HepG2 (cell line): ENCODE measurements around the gene IL15. TPM values are rescaled to one million over a fixed set of nuclear protein-coding genes. Genes with fewer than 3 reads are reported as not detected.
A peak's percentile ranks its signal among the peaks of the same experiment; 100 is the strongest.

Experiments used
- ATAC-seq: fragments of 200-7000 bp; cut with Tn5 transposase; 3 replicates; pipeline ENCODE4 v1.9.1; 2020; ENCODE audit warnings: mild to moderate bottlenecking, moderate library complexity
- Bru-seq: library from RNA; stranded (reverse); fragments of 400-500 nt; gene quantifications from one replicate; lab custom pipeline; 2021; lab: Mats Ljungman, UMichigan
- BruChase-seq, 2 experiments: library from RNA; stranded (reverse); fragments of 400-500 nt; gene quantifications; one replicate each; lab custom pipeline; 2021; lab: Mats Ljungman, UMichigan
- BruUV-seq: library from RNA; stranded (reverse); fragments of 400-500 nt; replicated peaks from 2 replicates; lab custom pipeline; 2021; lab: Mats Ljungman, UMichigan
- CTCF ChIA-PET: fragments of 300-600 bp; formaldehyde crosslinking; extraction: SDS; loops from one replicate; lab custom pipeline; 2021; ENCODE audit warnings: low total read pairs, inconsistent platforms, low intra/inter-chr PET ratio; lab: Yijun Ruan, JAX
- POLR2A ChIA-PET: fragments of 350-600 bp; sonication (Branson Sonifier 250); formaldehyde crosslinking; loops from one replicate; lab custom pipeline; 2020; ENCODE audit warnings: antibody characterized with exemption, inconsistent platforms; lab: Yijun Ruan, JAX
- DNase-seq: peaks from one replicate; pipeline ENCODE4 v3.0.0-alpha.2; 2015; ENCODE audit warnings: low spot score
- FAIRE-seq: peaks from 3 replicates; lab custom pipeline; 2011; peaks lifted over from hg19 to GRCh38; lab: Jason Lieb, UNC
- H2AFZ ChIP-seq: one replicate; pipeline ENCODE4 v1.6.1; 2011; ENCODE audit warnings: low read length, inconsistent platforms
- H3K27ac ChIP-seq: fragments of 300-600 bp; 3 replicates; pipeline ENCODE4 v1.8.0; 2011; ENCODE audit warnings: mixed run types, mild to moderate bottlenecking, mixed read lengths, low read length, inconsistent platforms; ENCODE audit not compliant: insufficient read depth; ENCODE audit errors: extremely low read length
- H3K27me3 ChIP-seq, 2 experiments: fragments of 200-600 bp in 1 of 2; 2 replicates in 1 of 2; 3 replicates in 1 of 2; pipeline versions ENCODE4 v1.6.0 to v1.8.0; 2011; ENCODE audit warnings: low read length in 2 of 2, mild to moderate bottlenecking in 2 of 2, moderate library complexity in 2 of 2, inconsistent platforms in 1 of 2; ENCODE audit not compliant: insufficient read depth in 2 of 2, control insufficient read depth in 1 of 2
- H3K36me3 ChIP-seq, 2 experiments: fragments of 200-600 bp in 1 of 2; replicated peaks in 1 of 2; 2 replicates in 1 of 2; 3 replicates in 1 of 2; pipeline versions ENCODE4 v1.5.1 to v1.8.0; 2011; ENCODE audit warnings: low read length in 2 of 2, inconsistent platforms in 1 of 2; ENCODE audit not compliant: insufficient read depth in 2 of 2, control insufficient read depth in 1 of 2
- H3K4me1 ChIP-seq: 2 replicates; pipeline ENCODE4 v1.5.1; 2012; ENCODE audit warnings: low read length, inconsistent platforms; ENCODE audit not compliant: insufficient read depth
- H3K4me2 ChIP-seq: 2 replicates; pipeline ENCODE4 v1.6.0; 2011; ENCODE audit warnings: low read depth, low read length, inconsistent platforms
- H3K4me3 ChIP-seq, 3 experiments: fragments of 200-600 bp in 1 of 3; sonication (generic), shearing (Covaris generic) in 1 of 3; replicated peaks in 1 of 3; 2 replicates each; pipeline ENCODE4 v1.5.1; 2011 to 2016; ENCODE audit warnings: low read length in 3 of 3, inconsistent platforms in 2 of 3, low read depth in 2 of 3, mild to moderate bottlenecking in 2 of 3, control low read depth in 1 of 3, mixed read lengths in 1 of 3; ENCODE audit not compliant: insufficient read depth in 1 of 3
- H3K79me2 ChIP-seq: one replicate; pipeline ENCODE4 v1.6.1; 2011; ENCODE audit warnings: low read length, inconsistent platforms; ENCODE audit not compliant: insufficient read depth
- H3K9ac ChIP-seq: 2 replicates; pipeline ENCODE4 v1.6.0; 2011; ENCODE audit warnings: mild to moderate bottlenecking, low read depth, low read length, inconsistent platforms; ENCODE audit not compliant: insufficient read depth
- H3K9me3 ChIP-seq: 2 replicates; pipeline ENCODE4 v1.5.1; 2012; ENCODE audit warnings: mild to moderate bottlenecking, low read length
- H4K20me1 ChIP-seq: 2 replicates; pipeline ENCODE4 v1.6.0; 2011; ENCODE audit warnings: inconsistent platforms, mild to moderate bottlenecking, low read length, moderate library complexity; ENCODE audit not compliant: insufficient read depth
- ATM ChIP-seq: fragments of 450-650 bp; IDR thresholded peaks from 2 replicates; pipeline ENCODE4 v1.7.1; 2017; ENCODE audit warnings: mild to moderate bottlenecking, borderline replicate concordance
- CAMTA2 ChIP-seq: sonication (generic); formaldehyde crosslinking; IDR thresholded peaks from 2 replicates; pipeline ENCODE4 v1.4.0; 2020; ENCODE audit warnings: mild to moderate bottlenecking, missing genetic modification reagents, borderline replicate concordance
- GABPB1 ChIP-seq: IDR thresholded peaks from 2 replicates; pipeline ENCODE4 v1.6.1; 2016; ENCODE audit warnings: mild to moderate bottlenecking, missing genetic modification reagents, moderate library complexity, missing compliant biosample characterization
- MIXL1 ChIP-seq: IDR thresholded peaks from 2 replicates; pipeline ENCODE4 v1.6.1; 2016
- ZFP36L1 ChIP-seq: sonication (generic); formaldehyde crosslinking; IDR thresholded peaks from 2 replicates; pipeline ENCODE4 v1.8.0; 2022; ENCODE audit warnings: mild to moderate bottlenecking, missing genetic modification reagents, moderate library complexity
- ZNF501 ChIP-seq: sonication (generic); formaldehyde crosslinking; IDR thresholded peaks from 2 replicates; pipeline ENCODE4 v1.5.1; 2020; ENCODE audit warnings: mild to moderate bottlenecking, moderate library complexity, missing genetic modification reagents
- ZNF614 ChIP-seq: IDR thresholded peaks from 2 replicates; pipeline ENCODE4 v1.6.1; 2018; ENCODE audit warnings: missing biosample characterization, missing genetic modification reagents, inconsistent platforms, borderline replicate concordance
- ZNF777 ChIP-seq: sonication (generic); formaldehyde crosslinking; IDR thresholded peaks from 2 replicates; pipeline ENCODE4 v1.4.0; 2020; ENCODE audit warnings: missing genetic modification reagents
- WGBS: methylation state at CpG from one replicate; pipeline ENCODE4 v1.1.6; 2017; ENCODE audit warnings: low lambda C conversion rate; 5-methylcytosine and 5-hydroxymethylcytosine counted together
- in situ Hi-C: cut with HindIII; loops from 2 replicates; pipeline ENCODE4 v1.10.0; 2017; ENCODE audit warnings: low pct_unique_long_range_greater_than_20kb; ENCODE audit not compliant: extremely low pct_ligation_motif_present
- intact Hi-C: fragments of 100-400 bp; cut with micrococcal nuclease; formaldehyde crosslinking; loops from one replicate; pipeline ENCODE4 v1.10.0; 2022; ENCODE audit not compliant: unreplicated experiment
- long read RNA-seq, 2 experiments: library from RNA in 1 of 2; library from polyadenylated mRNA in 1 of 2; stranded (forward) in 1 of 2; unstranded in 1 of 2; transcript quantifications; one replicate each; pipeline ENCODE4 v2.0.0, GENCODE V29; 2019 to 2022
- polyA minus RNA-seq, 3 experiments: library from RNA; depleted of rRNA, polyadenylated mRNA; stranded (reverse); fragments of >200 nt; gene quantifications; 2 replicates each; pipeline ENCODE4 v1.2.3, GENCODE V29; 2011; ENCODE audit warnings: low replicate concordance in 1 of 3
- polyA plus RNA-seq, 8 experiments: library from polyadenylated mRNA; depleted of rRNA in 3 of 8; stranded (reverse) in 7 of 8; unstranded in 1 of 8; fragments of >200 nt; fragmentation: Illumina TruSeq in 4 of 8; extraction: Trizol in 4 of 8; gene quantifications; 2 replicates each; pipeline versions ENCODE4 v1.2.1 to v1.2.3, GENCODE V29; 2011 to 2016; ENCODE audit warnings: low read depth in 4 of 8, missing spikeins in 1 of 8, mixed read lengths in 1 of 8; ENCODE audit not compliant: insufficient read depth in 1 of 8
- total RNA-seq, 5 experiments: library from RNA; depleted of rRNA; stranded (reverse); fragments of >200 nt; fragmentation: Illumina TruSeq; extraction: Trizol; gene quantifications; 2 replicates each; pipeline ENCODE4 v1.2.3, GENCODE V29; 2016; ENCODE audit warnings: low read depth in 1 of 5
- TF ChIP-seq, protein P1 (sequence below): sonication (generic); formaldehyde crosslinking; IDR thresholded peaks from 2 replicates; pipeline ENCODE4 v1.4.0; 2020; ENCODE audit warnings: missing genetic modification reagents
- TF ChIP-seq, protein P2 (sequence below): sonication (generic); formaldehyde crosslinking; IDR thresholded peaks from 2 replicates; pipeline ENCODE4 v1.8.0; 2022; ENCODE audit warnings: mild to moderate bottlenecking, missing genetic modification reagents, moderate library complexity

IL15 gene, protein sequence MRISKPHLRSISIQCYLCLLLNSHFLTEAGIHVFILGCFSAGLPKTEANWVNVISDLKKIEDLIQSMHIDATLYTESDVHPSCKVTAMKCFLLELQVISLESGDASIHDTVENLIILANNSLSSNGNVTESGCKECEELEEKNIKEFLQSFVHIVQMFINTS
- total RNA-seq (2016; rRNA removed; fragmentation: Illumina TruSeq; extraction: Trizol) (0.18 and 0.24 TPM in 2 replicates), polyA plus RNA-seq (2011; rRNA removed) (0.12 and 0.24 TPM in 2 replicates), polyA minus RNA-seq (2011; rRNA and poly(A)+ RNA removed; ENCODE audit: low replicate concordance) (0.14 and 3.5 TPM in 2 replicates), Bru-seq, nascent RNA (percentile 27 among the genes with signal in this experiment), BruChase-seq, experiment 1, labeled RNA remaining after a 6-hour chase (percentile 19 among the genes with signal in this experiment), BruChase-seq, experiment 2, labeled RNA remaining after a 2-hour chase (percentile 31 among the genes with signal in this experiment)
- total RNA-seq (2016; cell fraction: cytosol; rRNA removed; fragmentation: Illumina TruSeq; extraction: Trizol; ENCODE audit: low read depth): 0.20 and 0.26 TPM in 2 replicates
- 0.13 TPM in 2 replicates for total RNA-seq (2016; cell fraction: insoluble cytoplasmic fraction; rRNA removed; fragmentation: Illumina TruSeq; extraction: Trizol)
- total RNA-seq (2016; cell fraction: membrane; rRNA removed; fragmentation: Illumina TruSeq; extraction: Trizol): 0.24 and 0.40 TPM in 2 replicates
- total RNA-seq (2016; cell fraction: nucleus; rRNA removed; fragmentation: Illumina TruSeq; extraction: Trizol): 0.13 and 0.81 TPM in 2 replicates
- polyA plus RNA-seq (2011; cell fraction: cytosol; rRNA removed): 0.12 and 0.15 TPM in 2 replicates
- 0.48 TPM in 1 of 2 replicates, not detected in the other for polyA plus RNA-seq (2011; cell fraction: nucleus; rRNA removed)
- polyA plus RNA-seq (2012): 0.23 TPM in 1 of 2 replicates, not detected in the other
- polyA plus RNA-seq (2016; cell fraction: cytosol; fragmentation: Illumina TruSeq; extraction: Trizol; ENCODE audit: low read depth): 0.07 and 0.25 TPM in 2 replicates
- 0.16 TPM in 2 replicates for polyA plus RNA-seq (2016; cell fraction: insoluble cytoplasmic fraction; fragmentation: Illumina TruSeq; extraction: Trizol; ENCODE audit: low read depth)
- polyA plus RNA-seq (2016; cell fraction: membrane; fragmentation: Illumina TruSeq; extraction: Trizol; ENCODE audit: low read depth): 0.34 and 0.46 TPM in 2 replicates
- polyA plus RNA-seq (2016; cell fraction: nucleus; fragmentation: Illumina TruSeq; extraction: Trizol; ENCODE audit: insufficient read depth, low read depth): 0.36 and 1.4 TPM in 2 replicates
- polyA minus RNA-seq (2011; cell fraction: cytosol; rRNA and poly(A)+ RNA removed): 0.40 TPM in 1 of 2 replicates, not detected in the other
- 0.52 and 1.5 TPM in 2 replicates for polyA minus RNA-seq (2011; cell fraction: nucleus; rRNA and poly(A)+ RNA removed)
- long read RNA-seq, experiment 1: 0 reads
- long read RNA-seq, experiment 2, partial matches to known transcripts: 0 of 3 reads
- long read RNA-seq, experiment 2, other reads (novel, unspliced or antisense): 2 of 3 reads

DNA sequence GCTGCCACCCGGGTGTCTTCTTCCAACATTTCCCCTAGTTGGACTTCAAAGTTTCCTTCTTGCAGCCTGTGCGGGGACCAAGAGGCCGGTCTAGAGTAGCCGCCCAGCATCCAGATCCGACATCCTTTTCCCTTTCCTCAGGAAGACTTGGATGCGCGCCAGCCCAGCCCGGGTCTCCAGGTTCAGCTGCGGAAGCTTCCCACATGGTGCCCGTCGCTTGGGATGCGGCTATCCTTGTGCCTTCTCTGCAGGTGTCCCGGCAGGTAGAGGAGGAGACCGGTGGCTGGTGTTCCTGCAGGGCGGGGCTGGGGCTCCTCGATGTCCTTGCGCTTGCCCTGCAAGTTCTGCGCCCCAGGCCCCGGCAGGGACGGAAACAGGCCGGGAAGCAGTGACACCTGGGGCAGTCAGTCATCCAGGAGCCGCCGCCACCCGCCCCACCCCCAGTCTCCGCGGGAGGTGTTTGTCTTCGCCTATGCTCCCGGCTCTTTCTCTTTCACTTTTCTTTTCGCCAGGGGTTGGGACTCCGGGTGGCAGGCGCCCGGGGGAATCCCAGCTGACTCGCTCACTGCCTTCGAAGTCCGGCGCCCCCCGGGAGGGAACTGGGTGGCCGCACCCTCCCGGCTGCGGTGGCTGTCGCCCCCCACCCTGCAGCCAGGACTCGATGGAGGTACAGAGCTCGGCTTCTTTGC lies at the start of gene IL15:
Gene IL15, plus strand, starts transcription at position 502 of the 689 bp plus-strand sequence. CDS start 82,882 bp downstream, outside the sequence.
- Histone ChIP-seq H3K27ac (no peak within 1 kb of the TSS), H3K4me1 (peaks cover 6% of the 10 kb centered on the region), H4K20me1 (no peaks in the 10 kb centered on the region), H3K4me2 (peak within 1 kb of the TSS; percentile 75), H3K9me3 (no peaks in the 10 kb centered on the region), H3K9ac (no peak within 1 kb of the TSS), H3K36me3 (no peaks in the 10 kb centered on the region), H3K4me3 (peak within 1 kb of the TSS; percentile 63 to 79 (median 75)), H2AFZ (no peak within 1 kb of the TSS), H3K27me3 (peaks cover 0 to 19% of the 10 kb centered on the region in 2 experiments; a peak in 3 of 5 replicates), H3K79me2 (no peaks in the 10 kb centered on the region)
- no TSS peak for BruUV-seq
- DNase-seq (peak; percentile 16), ATAC-seq (peak; percentile 86), FAIRE-seq (no peak)
- intact Hi-C loops: no loop called here
- CTCF ChIA-PET: no interaction called here
- POLR2A ChIA-PET: no interaction called here
- WGBS: 9% methylated on average over 37 of the region's 43 CpGs
- in situ Hi-C loops: no loop called here
- TF ChIP-seq MIXL1 (CRISPR knock-in tag) (no peak), ZNF501 (CRISPR knock-in tag) (0 out of 2 replicates have a peak, but pooled peaks have one; percentile 32), ATM (no peak), CAMTA2 (no peak), ZNF614 (CRISPR knock-in tag) (no peak), GABPB1 (peak; percentile 40; the same call in 1 of the 2 replicates), ZNF777 (CRISPR knock-in tag) (peak; percentile 28; the same call in 1 of the 2 replicates), ZFP36L1 (CRISPR knock-in tag) (no peak)
- TF ChIP-seq, protein P1, sequence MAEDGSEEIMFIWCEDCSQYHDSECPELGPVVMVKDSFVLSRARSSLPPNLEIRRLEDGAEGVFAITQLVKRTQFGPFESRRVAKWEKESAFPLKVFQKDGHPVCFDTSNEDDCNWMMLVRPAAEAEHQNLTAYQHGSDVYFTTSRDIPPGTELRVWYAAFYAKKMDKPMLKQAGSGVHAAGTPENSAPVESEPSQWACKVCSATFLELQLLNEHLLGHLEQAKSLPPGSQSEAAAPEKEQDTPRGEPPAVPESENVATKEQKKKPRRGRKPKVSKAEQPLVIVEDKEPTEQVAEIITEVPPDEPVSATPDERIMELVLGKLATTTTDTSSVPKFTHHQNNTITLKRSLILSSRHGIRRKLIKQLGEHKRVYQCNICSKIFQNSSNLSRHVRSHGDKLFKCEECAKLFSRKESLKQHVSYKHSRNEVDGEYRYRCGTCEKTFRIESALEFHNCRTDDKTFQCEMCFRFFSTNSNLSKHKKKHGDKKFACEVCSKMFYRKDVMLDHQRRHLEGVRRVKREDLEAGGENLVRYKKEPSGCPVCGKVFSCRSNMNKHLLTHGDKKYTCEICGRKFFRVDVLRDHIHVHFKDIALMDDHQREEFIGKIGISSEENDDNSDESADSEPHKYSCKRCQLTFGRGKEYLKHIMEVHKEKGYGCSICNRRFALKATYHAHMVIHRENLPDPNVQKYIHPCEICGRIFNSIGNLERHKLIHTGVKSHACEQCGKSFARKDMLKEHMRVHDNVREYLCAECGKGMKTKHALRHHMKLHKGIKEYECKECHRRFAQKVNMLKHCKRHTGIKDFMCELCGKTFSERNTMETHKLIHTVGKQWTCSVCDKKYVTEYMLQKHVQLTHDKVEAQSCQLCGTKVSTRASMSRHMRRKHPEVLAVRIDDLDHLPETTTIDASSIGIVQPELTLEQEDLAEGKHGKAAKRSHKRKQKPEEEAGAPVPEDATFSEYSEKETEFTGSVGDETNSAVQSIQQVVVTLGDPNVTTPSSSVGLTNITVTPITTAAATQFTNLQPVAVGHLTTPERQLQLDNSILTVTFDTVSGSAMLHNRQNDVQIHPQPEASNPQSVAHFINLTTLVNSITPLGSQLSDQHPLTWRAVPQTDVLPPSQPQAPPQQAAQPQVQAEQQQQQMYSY: no peak
- TF ChIP-seq, protein P2, sequence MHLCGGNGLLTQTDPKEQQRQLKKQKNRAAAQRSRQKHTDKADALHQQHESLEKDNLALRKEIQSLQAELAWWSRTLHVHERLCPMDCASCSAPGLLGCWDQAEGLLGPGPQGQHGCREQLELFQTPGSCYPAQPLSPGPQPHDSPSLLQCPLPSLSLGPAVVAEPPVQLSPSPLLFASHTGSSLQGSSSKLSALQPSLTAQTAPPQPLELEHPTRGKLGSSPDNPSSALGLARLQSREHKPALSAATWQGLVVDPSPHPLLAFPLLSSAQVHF: no peak
